HG02943 (cell line): Measurements from ENCODE around the gene FBXL19.

Experiments
- ATAC-seq: cut with Tn5 transposase; IDR thresholded peaks from one replicate; pipeline ENCODE4 v1.9.1; 2021; ENCODE audit warnings: mild to moderate bottlenecking, low read depth, moderate library complexity; ENCODE audit not compliant: unreplicated experiment

Gene FBXL19

DNA sequence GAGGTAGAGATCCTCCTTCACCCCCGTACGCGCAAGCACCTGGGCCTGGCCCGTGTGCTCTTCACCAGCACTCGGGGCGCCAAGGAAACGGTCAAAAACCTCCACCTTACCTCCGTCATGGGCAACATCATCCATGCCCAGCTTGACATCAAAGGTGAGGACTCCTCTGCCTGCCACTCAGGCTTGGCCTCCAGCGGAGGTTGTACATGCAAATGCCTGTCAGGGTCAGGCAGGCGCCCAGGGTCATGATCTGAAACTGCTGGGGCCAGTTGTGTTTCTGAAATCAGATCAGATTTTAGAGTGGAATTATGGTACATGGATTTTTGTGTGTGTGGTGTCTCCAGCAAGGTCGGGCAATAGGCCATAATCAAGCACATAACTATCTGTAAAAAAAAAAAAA is 38.0 kb downstream of the FBXL19 start:
- ATAC-seq: no peak

DNA sequence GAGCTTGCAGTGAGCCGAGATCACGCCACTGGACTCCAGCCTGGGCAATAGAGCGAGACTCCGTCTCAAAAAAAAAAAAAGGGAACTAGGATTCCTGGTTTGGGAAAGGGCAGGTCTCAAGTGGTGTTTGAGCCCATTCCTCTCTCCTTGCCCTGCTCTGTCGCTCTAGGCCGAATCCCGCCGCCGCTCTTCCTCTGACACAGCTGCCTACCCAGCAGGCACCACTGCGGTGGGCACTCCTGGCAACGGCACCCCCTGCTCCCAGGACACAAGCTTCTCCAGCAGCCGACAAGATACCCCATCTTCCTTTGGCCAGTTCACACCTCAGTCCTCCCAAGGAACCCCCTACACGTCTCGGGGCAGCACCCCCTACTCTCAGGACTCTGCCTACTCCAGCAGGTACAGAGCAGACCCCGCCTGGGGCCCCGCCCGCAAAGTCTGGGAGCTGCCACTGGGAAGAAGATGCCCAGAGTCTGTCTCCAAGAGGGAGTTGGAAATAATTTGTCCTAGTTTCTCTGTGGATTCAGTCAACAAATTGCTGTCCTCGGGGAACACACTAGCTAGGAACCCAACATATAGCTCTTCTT is 40.6 kb downstream of the FBXL19 start:
- ATAC-seq: no peak

DNA sequence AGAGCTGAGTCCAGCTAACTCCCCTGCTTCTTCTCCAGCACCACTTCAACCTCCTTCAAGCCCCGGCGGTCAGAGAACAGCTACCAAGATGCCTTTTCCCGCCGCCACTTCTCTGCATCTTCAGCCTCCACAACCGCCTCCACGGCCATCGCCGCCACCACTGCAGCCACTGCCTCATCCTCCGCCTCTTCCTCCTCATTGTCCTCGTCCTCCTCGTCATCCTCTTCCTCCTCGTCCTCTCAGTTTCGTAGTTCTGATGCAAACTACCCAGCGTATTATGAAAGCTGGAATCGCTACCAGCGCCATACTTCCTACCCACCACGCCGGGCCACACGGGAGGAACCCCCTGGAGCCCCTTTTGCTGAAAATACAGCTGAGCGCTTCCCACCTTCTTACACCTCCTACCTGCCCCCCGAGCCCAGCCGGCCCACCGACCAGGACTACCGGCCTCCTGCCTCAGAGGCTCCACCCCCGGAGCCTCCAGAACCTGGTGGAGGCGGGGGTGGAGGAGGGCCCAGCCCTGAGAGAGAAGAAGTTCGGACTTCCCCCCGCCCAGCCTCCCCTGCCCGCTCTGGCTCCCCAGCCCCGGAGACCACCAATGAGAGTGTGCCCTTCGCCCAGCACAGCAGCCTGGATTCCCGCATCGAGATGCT is 41.3 kb downstream of the FBXL19 start:
- no peak for ATAC-seq

DNA sequence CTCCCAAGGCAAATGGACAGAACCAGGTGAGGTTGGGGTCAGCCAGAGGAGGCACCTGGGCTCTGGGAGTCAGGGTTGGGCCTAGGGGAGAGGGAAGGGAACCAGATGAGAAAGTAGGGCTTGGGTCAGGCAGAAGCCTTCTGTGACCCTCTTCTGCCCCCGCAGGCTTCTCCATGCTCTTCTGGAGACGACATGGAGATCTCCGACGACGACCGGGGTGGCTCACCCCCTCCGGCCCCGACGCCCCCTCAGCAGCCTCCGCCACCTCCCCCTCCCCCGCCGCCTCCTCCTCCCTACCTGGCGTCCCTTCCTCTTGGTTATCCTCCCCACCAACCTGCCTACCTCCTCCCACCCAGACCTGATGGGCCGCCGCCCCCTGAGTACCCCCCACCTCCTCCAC is 42.1 kb downstream of the FBXL19 start:
- no peak for ATAC-seq

DNA sequence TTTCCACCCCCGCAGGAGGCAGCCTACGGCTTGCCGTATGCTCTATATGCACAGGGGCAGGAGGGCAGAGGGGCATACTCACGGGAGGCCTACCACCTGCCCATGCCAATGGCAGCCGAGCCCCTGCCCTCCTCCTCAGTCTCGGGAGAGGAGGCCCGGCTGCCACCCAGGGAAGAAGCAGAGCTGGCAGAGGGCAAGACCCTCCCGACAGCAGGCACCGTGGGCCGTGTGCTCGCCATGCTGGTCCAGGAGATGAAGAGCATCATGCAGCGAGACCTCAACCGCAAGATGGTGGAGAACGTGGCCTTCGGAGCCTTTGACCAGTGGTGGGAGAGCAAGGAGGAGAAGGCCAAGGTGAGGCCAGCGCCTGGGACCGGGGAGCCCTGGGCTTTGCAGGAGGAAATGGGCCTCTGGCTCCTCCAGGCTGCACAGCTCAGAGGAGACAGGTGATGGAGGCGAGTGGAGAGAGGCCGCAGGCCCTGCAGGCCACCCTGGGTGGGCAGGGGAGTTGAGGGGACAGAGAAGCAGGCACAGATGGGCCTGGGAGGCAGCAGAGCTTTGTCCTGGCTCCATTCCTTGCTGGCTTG is 42.8 kb downstream of the FBXL19 start:
- ATAC-seq: no peak

DNA sequence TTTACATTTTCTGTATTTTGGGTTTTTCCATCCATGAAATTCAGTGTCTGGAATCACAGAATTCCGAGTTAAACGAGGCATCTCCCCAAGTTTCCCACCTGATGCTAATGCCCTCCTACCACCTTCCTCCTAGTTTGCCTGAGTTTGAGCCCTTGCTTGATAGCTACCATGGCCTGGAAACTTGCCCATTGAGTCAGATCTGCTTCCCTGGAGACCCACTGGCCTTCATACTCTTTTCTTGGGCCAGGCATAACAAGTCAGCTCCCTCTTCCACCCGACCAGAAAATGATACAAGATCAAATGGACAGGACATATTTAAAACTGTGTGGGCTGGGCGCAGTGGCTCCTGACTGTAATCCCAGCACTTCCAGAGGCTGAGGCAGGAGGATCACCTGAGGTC is 44.4 kb downstream of the FBXL19 start:
- ATAC-seq: no peak

DNA sequence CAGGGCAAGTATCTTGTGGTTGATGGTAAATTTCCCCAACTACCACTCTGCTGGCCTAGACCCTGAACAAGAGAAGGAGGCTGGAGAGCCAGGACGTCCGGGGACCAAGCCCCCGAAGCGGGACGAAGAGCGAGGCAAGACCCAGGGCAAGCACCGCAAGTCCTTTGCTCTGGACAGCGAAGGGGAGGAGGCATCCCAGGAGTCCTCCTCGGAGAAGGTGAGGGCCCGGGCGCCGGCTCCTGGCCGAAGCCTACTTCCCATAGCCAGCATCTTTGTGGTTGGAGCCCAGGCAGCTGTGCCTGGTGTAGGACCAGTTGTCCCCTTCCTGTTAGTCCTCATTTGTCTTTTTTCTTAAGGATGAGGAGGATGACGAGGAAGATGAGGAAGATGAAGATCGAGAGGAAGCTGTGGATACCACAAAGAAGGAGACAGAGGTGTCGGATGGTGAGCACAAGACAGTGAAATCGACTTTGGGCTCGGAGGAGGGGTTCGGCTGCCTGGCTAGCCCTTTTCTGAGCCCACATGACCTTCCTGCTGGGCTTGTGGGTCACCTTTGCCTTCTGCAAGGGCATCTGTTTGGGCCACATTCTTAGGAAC is 46.0 kb downstream of the FBXL19 start:
- no peak for ATAC-seq

DNA sequence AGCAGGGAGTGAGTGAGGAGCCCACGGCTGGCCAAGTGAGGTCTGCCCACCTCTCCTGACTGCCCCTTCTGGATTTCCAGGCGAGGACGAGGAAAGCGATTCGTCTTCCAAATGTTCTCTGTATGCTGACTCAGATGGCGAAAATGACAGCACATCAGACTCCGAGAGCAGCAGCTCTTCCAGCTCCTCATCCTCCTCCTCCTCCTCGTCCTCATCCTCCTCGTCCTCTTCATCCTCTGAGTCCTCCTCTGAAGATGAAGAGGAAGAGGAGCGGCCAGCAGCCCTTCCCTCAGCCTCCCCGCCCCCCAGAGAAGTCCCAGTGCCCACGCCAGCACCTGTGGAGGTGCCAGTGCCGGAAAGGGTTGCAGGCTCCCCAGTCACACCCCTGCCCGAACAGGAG is 47.9 kb downstream of the FBXL19 start:
- no peak for ATAC-seq

DNA sequence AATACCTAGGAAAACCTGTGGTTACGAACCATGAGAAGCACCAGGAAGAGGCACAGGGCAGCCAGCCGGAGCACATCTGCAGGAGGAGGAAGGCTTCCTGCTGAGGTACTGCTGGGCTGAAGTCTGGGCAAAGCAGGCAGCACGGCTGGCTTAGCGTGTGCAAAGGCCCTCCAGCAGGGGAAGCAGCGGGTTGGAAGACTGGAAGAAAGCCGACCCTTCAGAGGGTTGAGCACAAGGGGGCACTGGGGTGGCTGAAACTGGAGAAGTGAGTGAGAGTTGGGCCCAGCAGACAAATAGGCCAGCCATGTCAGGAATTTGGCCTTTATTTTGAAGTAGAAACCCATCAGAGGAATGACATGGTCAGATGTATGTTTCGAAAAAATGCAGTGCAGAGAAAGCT is 49.5 kb downstream of the FBXL19 start:
- no peak for ATAC-seq

DNA sequence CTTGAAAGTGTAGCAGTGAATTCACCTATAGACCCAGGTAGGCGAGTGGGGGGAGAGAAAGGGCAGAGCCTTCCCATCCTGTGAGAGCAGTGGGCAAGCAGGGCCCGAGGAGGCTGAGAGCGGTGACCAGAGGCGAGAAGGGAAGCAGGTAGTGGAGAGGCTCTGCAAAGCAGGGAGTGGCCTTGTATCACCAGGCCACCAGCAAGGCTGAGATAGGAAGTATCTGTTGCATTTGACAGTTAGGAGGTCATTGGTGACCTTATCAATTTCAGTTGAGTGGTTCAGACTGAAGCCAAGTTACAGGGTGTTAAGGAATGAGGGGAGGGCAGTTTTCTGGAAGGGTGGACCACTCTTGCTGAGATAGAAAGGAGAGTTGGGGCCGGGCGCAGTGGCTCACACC is 51.0 kb downstream of the FBXL19 start:
- no peak for ATAC-seq

DNA sequence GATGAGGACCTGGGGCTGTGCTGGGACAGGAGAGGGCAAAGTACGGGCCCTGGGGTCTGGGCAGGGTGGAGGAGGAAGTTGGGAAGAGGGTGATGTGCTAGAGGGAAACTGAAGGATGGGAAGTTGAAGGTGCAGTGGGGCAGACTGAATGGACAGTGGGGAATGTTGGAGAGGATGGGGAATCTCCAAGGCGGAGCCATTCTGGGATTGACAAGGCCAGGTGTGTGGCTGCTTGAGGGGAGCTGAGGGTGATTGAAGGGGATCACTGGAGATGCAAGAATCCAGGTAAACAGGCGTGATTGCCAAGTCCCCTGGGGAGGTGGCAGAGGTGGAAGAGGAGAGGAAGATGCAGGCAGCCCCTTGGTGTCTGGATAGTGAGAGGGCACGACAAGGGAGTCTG is 53.1 kb downstream of the FBXL19 start:
- ATAC-seq: no peak

DNA sequence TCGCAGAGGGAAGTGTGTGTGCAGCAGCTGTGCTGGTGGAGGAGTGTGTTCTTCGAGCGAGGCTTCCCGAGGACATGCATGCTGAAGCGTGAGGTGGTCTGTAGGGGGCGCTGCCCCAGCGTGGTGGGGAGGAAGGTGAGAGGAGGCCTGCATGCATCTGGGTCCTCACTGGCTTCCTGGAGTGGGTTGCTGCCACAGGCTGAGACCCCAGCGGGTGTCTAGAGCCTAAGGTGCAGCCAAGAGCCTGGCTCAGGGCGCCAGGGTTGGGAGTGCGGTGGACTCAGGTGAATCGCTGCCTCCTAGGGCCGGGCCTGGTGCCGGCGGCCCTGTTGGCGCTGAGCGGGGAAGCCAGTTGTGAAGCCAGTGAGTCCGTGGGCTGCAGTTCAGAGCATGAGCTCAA is 54.1 kb downstream of the FBXL19 start:
- ATAC-seq: no peak

DNA sequence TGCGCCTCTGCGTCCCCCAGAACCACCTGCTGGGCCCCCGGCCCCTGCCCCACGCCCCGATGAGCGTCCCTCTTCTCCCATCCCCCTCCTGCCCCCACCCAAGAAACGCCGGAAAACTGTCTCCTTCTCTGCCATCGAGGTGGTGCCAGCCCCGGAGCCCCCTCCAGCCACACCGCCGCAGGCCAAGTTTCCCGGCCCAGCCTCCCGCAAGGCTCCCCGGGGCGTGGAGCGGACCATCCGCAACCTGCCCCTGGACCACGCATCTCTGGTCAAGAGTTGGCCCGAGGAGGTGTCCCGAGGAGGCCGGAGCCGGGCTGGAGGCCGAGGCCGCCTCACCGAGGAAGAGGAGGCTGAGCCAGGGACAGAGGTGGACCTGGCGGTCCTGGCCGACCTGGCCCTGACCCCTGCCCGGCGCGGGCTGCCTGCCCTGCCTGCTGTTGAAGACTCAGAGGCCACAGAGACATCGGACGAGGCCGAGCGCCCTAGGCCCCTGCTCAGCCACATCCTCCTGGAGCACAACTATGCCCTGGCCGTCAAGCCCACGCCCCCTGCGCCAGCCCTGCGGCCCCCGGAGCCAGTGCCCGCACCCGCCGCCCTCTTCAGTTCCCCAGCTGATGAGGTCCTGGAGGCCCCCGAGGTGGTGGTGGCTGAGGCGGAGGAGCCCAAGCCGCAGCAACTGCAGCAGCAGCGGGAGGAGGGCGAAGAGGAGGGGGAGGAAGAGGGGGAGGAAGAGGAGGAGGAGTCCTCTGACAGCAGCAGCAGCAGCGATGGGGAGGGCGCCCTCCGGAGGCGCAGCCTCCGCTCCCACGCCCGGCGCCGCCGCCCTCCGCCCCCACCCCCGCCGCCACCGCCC is 56.0 kb downstream of the FBXL19 start:
- ATAC-seq: no peak

DNA sequence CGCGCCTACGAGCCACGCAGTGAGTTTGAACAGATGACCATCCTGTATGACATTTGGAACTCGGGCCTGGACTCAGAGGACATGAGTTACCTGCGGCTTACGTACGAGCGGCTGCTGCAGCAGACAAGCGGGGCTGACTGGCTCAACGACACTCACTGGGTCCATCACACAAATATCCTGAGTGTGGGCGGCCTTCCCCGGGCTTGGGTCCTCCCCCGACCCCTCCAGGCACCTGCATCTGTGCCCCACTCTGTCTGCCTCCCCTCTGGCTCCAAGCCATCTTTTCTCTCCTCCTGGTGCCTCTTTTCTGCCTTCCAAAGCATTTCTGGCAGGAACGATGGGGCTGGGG is 56.6 kb downstream of the FBXL19 start:
- no peak for ATAC-seq

DNA sequence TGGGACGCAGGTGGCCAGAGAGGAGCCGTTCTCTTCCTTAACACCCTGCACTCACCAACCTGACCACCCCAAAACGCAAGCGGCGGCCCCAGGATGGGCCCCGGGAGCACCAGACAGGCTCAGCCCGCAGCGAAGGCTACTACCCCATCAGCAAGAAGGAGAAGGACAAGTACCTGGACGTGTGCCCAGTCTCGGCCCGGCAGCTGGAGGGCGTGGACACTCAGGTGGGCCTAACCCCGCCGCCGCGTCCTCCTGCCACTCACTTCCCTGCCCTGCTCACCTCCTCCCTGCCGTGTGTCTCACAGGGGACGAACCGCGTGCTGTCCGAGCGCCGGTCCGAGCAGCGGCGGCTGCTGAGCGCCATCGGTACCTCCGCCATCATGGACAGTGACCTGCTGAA is 57.1 kb downstream of the FBXL19 start:
- ATAC-seq: no peak

DNA sequence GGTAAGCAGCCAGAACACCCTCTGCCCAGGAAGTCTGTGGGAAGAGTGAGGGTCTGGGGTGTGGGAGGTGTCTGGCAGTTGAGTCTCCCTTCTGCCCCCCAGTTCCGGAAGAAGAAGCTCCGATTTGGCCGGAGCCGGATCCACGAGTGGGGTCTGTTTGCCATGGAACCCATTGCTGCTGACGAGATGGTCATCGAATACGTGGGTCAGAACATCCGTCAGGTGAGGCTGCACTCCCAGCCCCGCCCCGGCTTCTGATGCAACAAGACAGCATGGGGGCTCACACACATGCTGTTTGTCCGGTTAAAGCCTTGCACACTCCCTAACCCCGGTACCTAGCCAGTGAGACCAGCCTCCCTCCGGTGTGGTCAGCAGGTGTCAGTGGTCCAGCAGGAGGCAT is 57.6 kb downstream of the FBXL19 start:
- no peak for ATAC-seq

DNA sequence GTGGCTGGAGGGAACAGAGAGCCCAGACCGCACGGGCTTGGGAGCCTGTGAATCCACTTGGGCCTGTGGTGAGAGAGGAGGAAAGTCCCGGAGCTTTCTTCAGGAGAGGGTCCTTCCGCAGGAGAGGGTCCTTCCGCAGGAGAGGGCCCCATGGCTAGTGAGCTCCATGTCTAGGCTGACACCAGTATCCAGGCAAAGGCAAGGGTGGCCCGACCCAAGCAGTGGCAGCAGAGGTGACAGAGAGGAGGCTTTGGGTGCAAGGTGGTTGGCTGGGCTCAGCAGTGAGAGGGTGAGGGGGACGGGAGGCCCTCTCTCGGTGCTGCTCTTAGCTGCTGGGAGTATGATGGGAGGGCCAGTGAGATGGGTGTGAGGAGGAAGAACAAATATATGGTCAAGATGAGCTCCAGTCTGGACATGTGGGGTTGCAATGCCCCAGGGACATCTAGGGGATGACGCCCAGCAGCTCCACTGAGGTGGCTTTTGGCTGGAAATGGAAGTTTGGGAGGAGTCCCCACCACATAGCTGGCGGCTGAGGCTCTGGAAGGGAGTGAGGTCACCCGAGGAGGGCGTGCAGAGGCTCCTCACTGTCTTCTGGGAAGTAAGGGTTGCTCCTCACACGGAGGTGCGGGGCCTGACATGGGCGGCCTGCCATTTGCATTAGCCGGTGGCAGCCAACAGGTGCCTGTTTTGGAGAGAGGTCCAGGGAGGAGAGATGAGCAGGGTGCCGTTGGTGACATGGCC is 59.3 kb downstream of the FBXL19 start:
- no peak for ATAC-seq

DNA sequence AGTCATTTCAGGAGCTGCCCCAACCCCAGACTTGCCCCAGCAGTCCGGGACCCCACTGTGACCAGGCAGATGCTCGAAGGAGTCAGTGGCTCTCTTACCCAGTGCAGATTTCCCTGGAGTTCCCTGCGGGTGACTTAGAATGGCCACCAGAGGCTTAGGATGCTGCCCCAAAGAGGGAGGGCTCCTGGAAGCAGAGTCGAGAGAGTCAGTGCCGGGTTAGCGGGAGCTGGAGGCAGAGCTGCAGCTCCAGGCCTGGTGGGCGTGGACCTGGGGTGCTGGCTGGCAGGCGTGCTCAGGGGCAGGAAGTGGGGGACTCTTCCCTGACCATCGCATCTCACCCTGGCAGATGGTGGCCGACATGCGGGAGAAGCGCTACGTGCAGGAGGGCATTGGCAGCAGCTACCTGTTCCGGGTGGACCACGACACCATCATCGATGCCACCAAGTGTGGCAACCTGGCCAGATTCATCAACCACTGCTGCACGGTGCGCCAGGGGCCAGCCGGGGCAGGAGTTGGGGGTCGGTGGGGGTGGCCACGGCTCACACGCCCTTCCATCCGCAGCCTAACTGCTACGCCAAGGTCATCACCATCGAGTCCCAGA is 60.0 kb downstream of the FBXL19 start:
- ATAC-seq: no peak

DNA sequence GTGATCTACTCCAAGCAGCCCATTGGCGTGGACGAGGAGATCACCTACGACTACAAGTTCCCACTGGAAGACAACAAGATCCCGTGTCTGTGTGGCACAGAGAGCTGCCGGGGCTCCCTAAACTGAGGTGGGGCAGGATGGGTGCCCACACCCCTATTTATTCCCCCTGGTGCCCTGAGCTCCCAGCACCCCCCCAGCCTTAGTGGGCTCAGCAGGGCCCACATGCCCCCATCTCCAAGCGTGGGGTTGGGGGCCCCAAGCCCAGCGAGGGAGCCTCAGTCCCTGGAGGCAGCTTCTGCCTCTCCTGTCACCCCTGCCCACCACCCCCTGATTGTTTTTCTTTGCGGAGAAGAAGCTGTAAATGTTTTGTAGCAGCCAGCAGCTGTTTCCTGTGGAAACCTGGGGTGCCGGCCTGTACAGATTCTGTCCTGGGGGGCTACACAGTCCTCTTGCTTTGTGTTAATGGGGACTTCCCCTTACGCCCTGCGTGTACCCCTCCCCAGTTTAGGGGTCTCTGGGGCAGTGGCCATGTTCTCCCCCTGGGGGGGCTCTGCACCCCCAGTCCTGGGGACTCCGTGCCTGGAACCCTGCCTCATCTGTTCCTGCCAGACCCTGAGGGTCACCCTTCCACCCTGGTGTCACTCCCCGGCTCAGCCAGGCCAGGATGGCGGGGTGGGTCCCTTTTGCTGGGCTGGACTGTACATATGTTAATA is 60.7 kb downstream of the FBXL19 start:
- ATAC-seq: no peak
